GM11168 (cell line): ENCODE measurements around the gene ATP6V1F.

Source experiments
- in situ Hi-C: fragments of 300-500 bp; cut with MboI; formaldehyde crosslinking; loops from one replicate; pipeline ENCODE4 v1.12.0; 2022; ENCODE audit warnings: low sequenced_read_pairs; ENCODE audit not compliant: unreplicated experiment

ATP6V1F gene

DNA sequence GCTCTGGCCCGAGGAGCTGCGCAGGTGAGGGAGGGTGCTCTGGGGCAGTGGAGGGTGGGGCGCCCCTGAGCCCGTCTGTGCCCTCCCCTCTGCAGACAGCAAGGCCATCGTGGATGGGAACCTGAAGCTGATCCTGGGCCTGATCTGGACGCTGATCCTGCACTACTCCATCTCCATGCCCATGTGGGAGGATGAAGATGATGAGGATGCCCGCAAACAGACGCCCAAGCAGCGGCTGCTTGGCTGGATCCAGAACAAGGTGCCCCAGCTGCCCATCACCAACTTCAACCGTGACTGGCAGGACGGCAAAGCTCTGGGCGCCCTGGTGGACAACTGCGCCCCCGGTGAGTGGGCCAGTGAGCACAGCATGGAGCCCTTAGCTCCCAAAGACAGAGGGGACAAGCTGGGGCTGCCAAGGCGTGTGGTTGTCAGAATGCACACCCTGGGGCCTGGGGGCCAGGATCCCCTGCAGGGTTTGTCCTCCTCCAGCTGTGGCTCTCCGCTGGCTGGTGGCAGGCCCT lies 27.4 kb upstream of the ATP6V1F start:
- in situ Hi-C loops = no loop called here

DNA sequence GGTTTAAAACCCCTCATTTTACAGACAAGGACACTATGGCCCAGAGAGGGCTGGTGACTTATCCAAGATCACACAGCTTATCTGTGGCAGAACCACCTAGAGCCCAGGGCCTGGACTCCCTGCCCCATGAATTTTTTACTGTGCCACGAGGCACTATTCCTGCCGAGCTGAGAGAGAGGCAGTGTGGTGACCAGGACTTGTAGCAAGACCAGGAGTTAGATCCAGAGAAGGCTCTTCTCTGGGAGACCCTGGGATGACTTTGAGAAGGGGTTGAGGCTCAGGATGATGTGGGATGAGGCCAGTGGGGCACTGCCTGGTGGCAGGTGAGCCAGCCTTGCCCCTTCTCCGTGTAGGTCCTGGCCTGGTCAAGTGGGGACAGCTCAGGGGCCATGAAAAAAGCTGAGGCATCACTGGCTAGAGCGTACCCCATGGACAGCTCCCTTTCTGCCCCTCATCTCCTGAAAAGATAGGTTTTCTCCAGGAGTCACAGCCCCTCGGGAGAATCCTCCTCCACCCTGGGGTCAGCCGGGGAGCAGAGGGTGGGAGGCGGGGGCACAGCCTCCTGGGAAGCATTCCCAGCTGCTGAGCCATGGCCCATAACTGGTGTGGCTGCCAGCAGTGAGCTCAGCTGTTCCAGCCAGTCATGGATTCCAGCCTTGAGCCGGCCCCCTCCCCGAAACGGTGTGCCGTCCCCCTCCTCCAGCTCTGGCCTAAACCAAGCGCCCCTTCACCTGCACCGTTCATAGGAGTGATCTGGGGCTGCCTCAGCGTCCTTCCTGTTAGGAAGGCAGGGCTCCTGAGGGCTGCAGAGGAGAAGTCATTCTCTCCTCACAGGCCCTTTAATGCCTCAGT lies 26.6 kb upstream of the ATP6V1F start:
- in situ Hi-C loops = no loop called here

DNA sequence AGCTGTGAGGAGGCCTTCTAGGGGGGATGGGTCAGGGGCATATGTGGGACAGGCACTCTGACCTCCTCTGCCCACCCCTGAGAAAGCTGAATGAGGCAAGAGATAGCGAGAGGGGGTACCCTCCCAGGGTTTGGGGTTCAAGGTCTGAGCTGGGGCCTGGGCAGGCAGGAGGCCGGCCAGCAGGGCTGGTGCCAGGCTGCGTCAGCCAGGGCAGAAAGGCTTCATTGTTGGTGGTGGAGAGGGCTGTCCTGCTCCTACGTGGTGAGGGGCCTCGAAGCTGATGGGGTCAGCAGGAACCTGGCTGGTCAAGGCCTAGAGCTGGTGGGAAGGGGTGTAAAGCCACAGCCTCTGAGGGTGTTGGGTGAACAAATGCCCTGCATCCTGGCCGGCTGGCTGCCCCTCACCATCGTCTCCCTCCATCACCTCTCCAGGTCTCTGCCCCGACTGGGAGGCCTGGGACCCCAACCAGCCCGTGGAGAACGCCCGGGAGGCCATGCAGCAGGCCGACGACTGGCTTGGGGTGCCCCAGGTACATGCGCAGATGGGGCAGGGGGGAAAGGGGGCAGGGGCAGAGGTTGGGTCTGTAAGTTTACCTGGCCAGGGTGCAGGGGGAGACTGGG lies 25.8 kb upstream of the ATP6V1F start:
- in situ Hi-C loops = no loop called here

GRCh38 chr7:128837521-128837921 lies 25.1 kb upstream of the ATP6V1F start:
- in situ Hi-C loops = no loop called here

DNA sequence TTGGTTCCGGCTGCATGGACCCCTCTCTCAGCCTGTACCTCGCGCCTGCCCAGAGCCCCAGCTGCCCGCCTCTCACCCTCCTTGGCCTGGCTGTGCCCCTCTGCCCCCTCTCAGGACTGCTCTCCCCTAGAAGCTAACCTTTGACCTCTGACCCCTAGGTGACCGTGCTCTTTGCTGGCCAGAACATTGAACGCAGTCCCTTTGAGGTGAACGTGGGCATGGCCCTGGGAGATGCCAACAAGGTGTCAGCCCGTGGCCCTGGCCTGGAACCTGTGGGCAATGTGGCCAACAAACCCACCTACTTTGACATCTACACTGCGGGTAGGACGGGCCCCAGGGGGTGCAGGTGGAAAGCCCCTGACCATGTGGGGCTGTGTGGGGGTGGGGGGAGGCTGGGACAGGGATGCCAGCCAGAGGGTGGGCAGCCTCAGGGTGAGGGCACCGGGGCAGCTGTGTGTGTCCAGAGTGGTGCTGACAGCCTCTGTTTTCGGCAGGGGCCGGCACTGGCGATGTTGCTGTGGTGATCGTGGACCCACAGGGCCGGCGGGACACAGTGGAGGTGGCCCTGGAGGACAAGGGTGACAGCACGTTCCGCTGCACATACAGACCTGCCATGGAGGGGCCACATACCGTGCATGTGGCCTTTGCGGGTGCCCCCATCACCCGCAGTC lies 24.4 kb upstream of the ATP6V1F start:
- in situ Hi-C loops = no loop called here

- in situ Hi-C loops = no loop called here
These were observed 23.5 kb upstream of the ATP6V1F start for GRCh38 chr7:128838981-128839731.

DNA sequence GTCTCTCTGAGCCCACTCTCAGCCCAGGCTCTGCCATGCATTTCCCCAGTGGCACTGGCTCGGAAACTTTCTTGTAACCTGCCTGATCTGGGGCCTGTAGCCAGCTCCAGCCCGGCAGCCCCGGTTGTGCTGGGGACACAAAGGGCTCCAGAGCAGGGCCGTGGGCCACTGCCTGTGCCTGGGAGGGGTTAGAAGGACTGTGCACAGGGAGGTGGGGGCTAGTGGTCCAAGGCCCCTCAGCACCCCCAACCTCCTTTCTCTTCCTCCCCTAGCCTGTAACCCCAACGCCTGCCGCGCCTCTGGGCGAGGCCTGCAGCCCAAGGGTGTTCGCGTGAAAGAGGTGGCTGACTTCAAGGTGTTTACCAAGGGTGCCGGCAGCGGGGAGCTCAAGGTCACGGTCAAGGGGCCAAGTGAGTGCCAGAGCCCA lies 22.9 kb upstream of the ATP6V1F start:
- in situ Hi-C loops = no loop called here

DNA sequence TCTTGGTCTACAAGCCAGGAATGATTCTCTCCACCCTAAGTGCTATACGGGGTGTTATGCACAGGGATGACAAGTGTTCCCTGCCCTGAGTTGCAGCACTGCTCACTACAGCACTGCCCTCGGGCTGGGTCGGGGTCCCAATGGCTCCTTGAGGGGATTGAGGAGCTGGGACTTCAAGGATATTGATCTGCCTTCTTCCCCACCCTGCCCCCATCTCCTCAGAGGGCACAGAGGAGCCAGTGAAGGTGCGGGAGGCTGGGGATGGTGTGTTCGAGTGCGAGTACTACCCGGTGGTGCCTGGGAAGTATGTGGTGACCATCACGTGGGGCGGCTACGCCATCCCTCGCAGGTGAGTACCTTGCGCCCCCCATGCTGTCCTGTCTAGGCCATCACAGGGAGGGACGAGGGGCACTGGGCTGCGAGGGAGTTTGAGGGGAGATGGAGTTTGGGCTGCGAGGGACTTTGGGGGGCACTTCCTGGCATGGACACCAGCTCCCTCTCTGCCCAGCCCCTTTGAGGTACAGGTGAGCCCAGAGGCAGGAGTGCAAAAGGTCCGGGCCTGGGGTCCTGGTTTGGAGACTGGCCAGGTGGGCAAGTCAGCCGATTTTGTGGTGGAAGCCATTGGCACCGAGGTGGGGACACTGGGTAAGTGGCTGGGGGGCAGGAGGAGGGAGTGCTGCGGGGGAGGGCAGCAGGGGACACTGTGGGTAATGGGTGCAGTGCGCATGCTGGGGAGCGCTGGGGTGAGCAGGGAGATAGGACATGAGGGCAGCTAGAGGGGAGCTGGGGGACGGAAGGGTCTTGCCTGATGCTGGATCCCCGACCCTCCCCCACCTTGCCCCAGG lies 22.1 kb upstream of the ATP6V1F start:
- in situ Hi-C loops = no loop called here

GRCh38 chr7:128841171-128841690 lies 21.4 kb upstream of the ATP6V1F start:
- in situ Hi-C loops = no loop called here

- in situ Hi-C loops = no loop called here
These were observed 20.6 kb upstream of the ATP6V1F start for GRCh38 chr7:128841921-128842673.

GRCh38 chr7:128842674-128843641 lies 19.7 kb upstream of the ATP6V1F start:
- in situ Hi-C loops = no loop called here

- in situ Hi-C loops = no loop called here
These were observed 18.6 kb upstream of the ATP6V1F start for GRCh38 chr7:128843938-128844621.

GRCh38 chr7:128844777-128845311 lies 17.8 kb upstream of the ATP6V1F start:
- in situ Hi-C loops = no loop called here

GRCh38 chr7:128845475-128845874 lies 17.2 kb upstream of the ATP6V1F start:
- in situ Hi-C loops = no loop called here

DNA sequence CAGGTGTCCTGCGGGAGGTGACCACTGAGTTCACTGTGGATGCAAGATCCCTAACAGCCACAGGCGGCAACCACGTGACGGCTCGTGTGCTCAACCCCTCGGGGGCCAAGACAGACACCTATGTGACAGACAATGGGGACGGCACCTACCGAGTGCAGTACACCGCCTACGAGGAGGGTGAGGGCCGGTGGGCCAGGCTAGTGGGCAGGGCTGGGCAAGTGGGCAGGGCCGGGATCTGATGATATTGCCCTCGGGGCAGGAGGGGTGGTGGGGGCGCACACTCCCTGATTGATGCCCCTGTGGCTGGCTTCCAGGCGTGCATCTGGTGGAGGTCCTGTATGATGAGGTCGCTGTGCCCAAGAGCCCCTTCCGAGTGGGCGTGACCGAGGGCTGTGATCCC lies 16.7 kb upstream of the ATP6V1F start:
- in situ Hi-C loops = no loop called here

DNA sequence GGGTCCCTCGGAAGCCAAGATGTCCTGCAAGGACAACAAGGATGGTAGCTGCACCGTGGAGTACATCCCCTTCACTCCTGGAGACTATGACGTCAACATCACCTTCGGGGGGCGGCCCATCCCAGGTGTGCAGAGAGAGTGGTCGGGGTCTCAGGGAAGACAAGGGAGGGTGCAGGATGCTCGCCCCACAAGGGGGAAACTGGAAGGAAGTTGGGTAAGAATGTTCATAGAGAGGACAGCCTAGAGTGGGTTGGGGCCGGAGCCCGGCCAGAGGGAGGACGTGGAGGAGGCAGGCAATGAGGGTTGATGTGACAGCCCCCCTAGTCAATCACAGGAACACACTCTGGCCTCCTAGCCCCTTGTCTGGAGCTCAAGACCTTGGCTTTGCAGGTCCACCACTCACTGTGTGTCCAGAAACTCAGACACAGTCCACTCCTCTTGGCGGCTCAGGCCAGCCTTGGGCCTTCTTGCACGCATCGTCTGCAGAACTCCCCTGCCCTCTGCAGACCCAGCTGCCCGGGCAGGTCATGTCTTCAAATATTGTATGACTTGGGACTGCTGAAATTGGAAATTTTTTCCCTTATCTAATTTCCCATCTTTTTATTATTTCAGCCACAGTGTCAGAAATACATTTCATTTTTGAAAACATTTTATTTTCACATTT lies 15.7 kb upstream of the ATP6V1F start:
- in situ Hi-C loops = no loop called here
